Coronary artery (tissue), 2 donors: Measurements from ENCODE around the gene SERPINB4.
"Not testable (repeated sequence)": the region's sequence is repeated elsewhere in the genome, so short reads cannot be mapped to it uniquely, and the experiment has no call there.

Experiments used
- DNase-seq: peaks from one replicate; pipeline ENCODE4 v3.0.0-alpha.2; 2017; ENCODE audit warnings: low spot score
- H3K27ac ChIP-seq, 2 donors: fragments of 200-600 bp; sonication (generic); one replicate each; pipeline ENCODE4 v1.5.1; 2016 to 2019
- H3K4me3 ChIP-seq: fragments of 200-600 bp; sonication (generic); 2 replicates; pipeline ENCODE4 v1.5.1; 2016; ENCODE audit warnings: mild to moderate bottlenecking, moderate library complexity
- CTCF ChIP-seq: fragments of 200-600 bp; sonication (generic); IDR thresholded peaks from one replicate; pipeline ENCODE4 v1.5.1; 2019; ENCODE audit warnings: antibody characterized with exemption

The SERPINB4 gene

GRCh38 chr18:63646936-63647335, 2.9 kb upstream of the SERPINB4 start:
- TF ChIP-seq CTCF = no peak
- DNase-seq = no peak
- H3K4me3 ChIP-seq = no peak overlapping the region
- no peak overlapping the region for H3K27ac ChIP-seq

- not testable (repeated sequence) for H3K4me3 ChIP-seq, H3K27ac ChIP-seq, DNase-seq
Observed at GRCh38 chr18:63644694-63645093, 638 bp upstream of the SERPINB4 start.

GRCh38 chr18:63642668-63643356, 1.2 kb downstream of the SERPINB4 start:
- not testable (repeated sequence) for DNase-seq, H3K4me3 ChIP-seq, H3K27ac ChIP-seq

GRCh38 chr18:63641157-63641680, 2.8 kb downstream of the SERPINB4 start:
- H3K27ac ChIP-seq, DNase-seq: not testable (repeated sequence)

GRCh38 chr18:63637703-63638102, 6.4 kb downstream of the SERPINB4 start:
- H3K27ac ChIP-seq = no peak overlapping the region
- no peak for TF ChIP-seq CTCF
- H3K4me3 ChIP-seq = no peak overlapping the region
- DNase-seq = no peak

More at GRCh38 chr18:63641157-63641680, 2.8 kb downstream of the SERPINB4 start:
- H3K4me3 ChIP-seq = not testable (repeated sequence)

- H3K27ac ChIP-seq = no peak overlapping the region
- no peak for DNase-seq
- H3K4me3 ChIP-seq = no peak overlapping the region
- no peak for TF ChIP-seq CTCF
Observed at GRCh38 chr18:63627819-63628218, 16.2 kb downstream of the SERPINB4 start.

GRCh38 chr18:63626431-63626830, 17.6 kb downstream of the SERPINB4 start:
- no peak overlapping the region for H3K4me3 ChIP-seq
- DNase-seq = no peak
- no peak for TF ChIP-seq CTCF

GRCh38 chr18:63624863-63625262, 19.2 kb downstream of the SERPINB4 start:
- no peak for TF ChIP-seq CTCF
- H3K27ac ChIP-seq = no peak overlapping the region
- no peak for DNase-seq
- H3K4me3 ChIP-seq = no peak overlapping the region

More at GRCh38 chr18:63626431-63626830, 17.6 kb downstream of the SERPINB4 start:
- no peak overlapping the region for H3K27ac ChIP-seq

- no peak for TF ChIP-seq CTCF
- no peak for DNase-seq
- Histone ChIP-seq H3K4me3 (no peak overlapping the region), H3K27ac (no peak overlapping the region)
Observed at GRCh38 chr18:63619661-63620060, 24.4 kb downstream of the SERPINB4 start.
